ENCODE data around the gene PPP1R12A.
A peak's percentile ranks its signal among the peaks of the same experiment; 100 is the strongest.
"Not testable (repeated sequence)": the region's sequence is repeated elsewhere in the genome, so short reads cannot be mapped to it uniquely, and the experiment has no call there.

The PPP1R12A gene

DNA sequence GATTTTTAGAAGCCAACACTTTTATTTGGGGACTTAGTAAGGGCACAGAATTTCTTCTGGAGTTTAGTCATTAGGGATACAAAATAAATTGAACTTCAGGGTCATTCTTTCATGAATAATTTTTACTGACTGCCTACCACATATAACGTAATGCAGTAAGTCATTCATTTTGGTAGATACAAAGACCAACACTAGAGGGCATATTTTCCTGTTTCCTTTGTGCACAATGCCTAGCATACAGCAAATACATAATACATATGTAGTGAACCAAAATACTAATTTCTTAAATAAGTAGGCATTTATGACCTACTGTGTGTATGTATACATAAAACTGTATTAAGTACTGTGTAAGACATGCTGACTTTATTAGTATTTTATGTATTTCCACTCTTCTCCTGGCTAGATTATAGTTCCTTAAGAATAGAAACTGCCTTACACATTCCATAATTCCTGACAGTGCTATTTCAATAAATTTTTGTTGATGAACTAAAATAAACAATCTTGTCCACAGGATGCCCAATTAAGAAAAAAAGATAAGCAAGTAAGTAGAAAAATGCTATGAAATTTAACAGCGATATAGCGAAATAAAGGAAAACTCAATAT is 47.9 kb downstream of the PPP1R12A start:
- peak; percentile 9 for DNase-seq

DNA sequence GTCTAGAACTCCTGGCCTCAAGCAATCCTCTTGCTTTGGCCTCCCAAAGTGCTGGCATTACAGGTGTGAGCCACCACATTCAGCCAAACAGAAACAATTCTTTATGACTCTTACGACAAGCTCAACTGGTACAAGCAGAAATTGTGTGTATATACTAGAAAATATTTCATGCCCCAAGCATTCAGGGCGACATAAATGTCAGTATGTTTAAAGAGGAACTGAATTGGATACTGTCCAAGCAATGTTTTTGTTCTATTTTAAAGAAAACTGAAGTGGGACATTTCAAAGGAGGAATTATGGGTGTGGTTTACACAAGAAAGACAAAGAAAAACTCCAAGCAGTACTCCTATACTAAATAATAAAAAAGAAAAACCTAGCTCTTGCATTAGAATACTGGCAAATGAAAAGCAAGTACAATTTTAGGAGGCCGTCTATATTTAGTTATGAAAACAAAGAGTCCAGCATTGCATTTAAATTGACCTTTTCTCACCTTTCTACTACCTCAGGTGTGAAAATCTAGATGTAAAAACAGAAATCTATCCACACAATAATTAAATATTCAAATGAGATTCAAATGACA is 48.9 kb downstream of the PPP1R12A start:
- no peak for DNase-seq

DNA sequence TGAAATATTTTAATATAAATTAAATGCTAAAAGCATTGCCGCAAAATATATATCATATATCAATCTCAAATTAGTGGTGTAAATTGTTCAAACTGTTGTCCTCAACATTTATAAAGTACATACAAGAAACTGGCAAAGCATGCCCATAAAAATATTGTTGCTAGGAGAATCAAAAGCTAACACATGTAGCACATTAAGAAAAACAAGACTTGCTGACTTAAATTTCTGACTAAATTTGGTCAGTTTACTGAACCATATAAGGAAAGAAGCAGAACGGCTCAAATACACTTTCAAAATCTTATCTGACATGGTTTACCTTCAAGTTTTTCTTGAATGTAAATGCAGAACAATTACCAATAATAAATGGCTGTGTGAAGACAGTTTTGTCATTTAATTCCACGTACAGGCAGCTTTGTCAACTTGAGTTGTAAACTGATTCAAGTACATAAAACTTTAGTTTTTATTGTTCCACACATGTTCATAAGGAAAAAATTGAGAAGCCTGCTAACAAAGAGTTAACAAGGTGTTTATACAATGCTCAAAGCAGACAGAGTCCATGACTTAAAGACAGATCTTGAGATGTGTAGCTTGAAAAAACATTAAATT is 50.4 kb downstream of the PPP1R12A start:
- no peak for DNase-seq

DNA sequence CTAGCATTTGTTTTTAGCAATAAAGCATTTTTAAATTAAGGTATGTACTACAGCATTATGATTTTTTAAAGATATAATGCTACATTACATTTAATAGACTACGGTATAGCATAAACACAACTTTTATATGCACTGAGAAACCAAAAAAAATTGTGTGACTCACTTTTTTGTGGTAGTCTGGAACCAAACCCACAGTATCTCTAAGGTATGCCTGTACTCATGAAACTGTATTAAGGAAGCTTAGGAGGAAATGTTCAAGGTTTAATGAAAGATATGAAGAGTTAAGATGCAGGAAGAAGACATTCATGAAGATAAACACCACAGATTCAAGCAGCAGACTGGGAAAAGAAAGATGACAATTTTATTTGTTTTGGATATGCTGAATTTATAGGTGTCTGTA is 51.7 kb downstream of the PPP1R12A start:
- no peak for DNase-seq

DNA sequence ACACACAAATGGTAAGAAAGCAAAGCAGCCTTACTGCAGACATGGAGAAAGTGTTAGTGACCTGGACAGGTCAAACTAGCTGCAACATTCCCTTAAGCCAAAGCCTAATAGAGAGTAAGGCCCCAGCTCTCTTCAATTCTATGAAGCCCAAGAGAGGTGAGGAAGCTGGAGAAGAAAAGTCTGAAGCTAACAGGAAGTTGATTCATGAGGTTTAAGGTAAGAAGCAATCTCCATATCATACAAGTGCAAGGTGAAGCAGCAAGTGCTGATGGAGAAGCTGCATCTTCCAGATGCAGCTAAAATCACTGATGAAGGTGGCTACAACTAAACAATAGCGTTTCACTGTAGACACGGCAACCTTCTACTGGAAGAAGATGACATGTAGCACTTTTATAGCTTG is 53.5 kb downstream of the PPP1R12A start:
- DNase-seq, result no peak

DNA sequence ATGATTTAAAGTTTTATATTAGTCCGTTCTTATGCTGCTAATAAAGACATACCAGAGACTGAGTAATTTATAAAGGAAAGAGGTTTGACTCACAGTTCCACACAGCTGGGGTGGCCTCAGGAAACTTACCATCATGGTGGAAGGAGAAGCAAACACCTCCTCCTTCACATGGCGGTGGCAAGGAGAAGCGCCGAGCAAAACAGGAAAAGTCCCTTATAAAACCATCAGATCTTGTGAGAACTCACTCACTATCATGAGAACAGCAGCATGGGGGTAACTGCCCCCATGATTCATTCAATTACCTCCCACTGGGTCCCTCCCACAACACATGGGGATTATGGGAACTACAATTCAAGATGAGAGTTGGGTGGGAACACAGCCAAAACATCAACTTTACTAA is 56.4 kb downstream of the PPP1R12A start:
- DNase-seq, result not testable (repeated sequence)

DNA sequence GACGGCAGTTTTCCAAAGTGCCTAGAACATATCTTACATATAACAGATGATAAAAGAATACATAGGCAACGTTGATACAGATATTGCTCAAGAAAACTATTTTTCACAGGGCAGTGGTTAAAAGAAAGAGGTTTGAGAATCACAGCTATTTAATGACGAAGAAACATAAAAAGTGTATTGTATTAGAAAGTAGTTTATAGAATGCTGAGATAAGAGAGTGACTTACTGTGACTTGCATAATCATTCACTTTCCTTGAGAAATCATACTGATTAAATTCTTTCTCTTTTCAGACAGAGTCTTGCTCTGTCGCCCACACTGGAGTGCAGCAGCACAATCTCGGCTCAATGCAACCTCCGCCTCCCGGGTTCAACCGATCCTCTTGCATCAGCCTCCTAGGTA is 57.7 kb downstream of the PPP1R12A start:
- DNase-seq, result no peak

DNA sequence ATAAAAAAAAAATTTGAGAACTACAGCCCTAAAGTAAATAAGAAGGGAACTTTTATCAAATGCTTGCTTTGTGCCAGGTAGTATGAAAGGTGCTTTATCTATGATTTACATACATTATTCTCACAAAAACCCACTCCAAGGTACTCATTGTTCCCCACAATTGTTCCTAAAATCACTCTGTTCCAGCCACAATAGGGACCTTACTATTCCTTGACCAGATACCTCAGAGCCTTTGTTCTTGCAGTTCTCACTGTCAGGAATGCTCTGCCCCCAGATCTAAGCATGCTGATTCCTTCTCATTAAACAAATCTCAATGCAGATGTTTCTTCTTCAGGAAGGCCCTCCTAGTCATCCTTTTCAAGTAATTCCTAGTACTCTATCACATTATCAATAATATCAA is 60.2 kb downstream of the PPP1R12A start:
- no peak for DNase-seq

DNA sequence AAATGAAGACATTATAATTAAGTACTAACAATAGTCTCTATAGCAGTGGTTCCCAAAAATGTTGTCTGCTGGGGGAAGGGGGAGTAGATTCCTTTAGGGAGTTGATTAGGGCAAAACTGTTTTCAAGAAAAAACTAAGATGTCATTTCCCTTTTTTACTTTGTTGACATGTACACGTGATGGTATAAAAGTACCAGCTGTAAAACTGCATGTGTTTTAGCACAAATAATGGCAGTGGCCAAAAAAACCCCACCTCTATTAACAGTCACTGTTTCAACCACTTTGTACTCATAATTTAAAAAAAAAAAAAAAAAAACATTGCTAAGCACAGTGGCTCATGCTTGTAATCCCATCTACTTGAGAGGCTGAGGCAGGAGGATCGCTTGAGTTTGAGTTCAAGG is 61.7 kb downstream of the PPP1R12A start:
- DNase-seq, result no peak

DNA sequence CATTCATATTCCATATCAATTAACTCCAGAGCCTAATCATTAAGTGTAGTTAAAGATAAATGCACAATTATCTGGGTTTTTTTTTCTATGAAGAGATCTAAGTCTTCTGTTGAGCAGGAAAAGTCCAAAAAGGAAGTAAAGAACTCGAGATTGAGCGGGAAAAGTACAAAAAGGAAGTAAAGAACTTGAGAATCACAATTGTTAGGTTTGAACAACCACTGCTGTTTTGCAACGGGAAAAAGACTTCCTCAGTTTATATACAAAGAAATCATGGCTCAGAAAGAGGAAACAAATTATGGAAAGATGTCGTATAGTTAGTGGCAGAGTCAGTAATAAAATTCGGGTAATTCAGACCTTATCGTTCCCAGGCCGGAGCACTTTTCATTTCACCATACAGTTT is 63.3 kb downstream of the PPP1R12A start:
- no peak for DNase-seq

DNA sequence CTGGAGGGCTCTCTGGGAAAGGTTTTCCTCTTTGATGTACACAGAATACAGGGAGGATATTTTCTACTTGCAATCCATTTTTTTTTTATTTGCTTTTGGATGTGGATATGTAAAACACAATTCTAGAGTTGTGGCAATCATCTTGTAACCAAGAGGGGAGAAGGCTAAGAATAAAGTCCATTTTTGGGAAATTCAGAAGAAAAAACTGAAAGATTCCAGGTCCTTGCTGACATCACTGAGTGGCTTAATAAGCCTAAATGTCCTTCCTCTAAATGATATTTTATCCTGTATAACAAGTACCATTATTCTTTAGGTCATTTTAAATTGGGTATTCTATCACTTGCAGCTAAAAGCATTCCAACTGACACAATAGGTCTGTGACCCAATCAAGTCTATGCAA is 64.0 kb downstream of the PPP1R12A start:
- DNase-seq, result no peak

DNA sequence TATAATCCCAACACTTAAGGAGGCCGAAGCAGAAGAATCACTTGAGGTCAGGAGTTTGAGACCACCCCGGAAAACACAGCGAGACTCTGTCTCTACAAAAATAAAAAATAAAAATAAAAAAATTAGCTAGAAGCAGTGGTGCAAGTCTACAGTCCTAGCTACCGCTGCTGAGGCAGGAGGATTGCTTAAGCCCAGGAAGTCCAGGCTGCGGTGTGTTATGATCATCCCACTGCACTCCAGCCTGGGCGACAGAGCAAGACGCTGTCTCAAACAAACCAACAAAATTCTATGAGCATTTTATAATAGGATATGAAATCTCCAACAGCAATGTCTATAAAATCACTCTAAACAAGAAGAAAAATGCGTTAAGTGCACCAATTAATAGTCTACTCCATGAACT is 75.3 kb downstream of the PPP1R12A start:
- no peak for DNase-seq

DNA sequence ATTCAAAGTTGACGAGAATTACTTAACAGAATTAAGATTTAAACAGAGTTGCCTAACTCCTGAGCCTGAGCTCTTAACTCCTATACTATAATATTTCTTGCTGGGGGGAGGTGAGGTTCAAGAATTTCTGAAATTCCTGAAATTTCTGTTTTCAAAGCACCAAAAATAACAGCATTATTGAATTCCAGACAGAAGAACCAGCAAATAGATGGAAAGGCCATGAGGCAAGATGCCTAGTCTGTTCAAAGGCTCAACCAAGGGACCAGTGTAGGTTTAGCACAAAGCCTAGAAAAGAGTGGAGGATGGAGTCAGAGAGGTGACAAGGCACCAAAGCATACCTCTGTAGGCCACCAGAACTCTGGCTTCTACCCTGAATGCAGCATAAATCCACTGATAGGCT is 76.4 kb downstream of the PPP1R12A start:
- no peak for DNase-seq

DNA sequence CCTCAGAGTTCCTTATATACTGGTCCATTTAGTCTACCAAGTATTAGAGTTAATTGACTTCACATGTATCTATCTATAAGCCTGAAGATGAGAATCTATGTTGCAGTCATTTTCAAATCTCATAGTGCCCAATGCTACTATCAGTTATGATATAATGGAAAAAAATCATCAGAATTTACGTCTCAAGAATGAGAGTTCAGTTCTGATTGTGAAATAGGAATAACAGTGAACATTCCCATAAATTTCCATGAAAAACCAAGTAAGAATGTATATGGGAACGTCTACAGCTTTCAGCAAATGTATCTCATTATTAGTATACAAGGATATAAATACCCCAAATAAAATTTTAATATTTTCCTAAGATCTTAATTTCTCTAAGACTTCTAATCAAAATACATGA is 77.2 kb downstream of the PPP1R12A start:
- no peak for DNase-seq

DNA sequence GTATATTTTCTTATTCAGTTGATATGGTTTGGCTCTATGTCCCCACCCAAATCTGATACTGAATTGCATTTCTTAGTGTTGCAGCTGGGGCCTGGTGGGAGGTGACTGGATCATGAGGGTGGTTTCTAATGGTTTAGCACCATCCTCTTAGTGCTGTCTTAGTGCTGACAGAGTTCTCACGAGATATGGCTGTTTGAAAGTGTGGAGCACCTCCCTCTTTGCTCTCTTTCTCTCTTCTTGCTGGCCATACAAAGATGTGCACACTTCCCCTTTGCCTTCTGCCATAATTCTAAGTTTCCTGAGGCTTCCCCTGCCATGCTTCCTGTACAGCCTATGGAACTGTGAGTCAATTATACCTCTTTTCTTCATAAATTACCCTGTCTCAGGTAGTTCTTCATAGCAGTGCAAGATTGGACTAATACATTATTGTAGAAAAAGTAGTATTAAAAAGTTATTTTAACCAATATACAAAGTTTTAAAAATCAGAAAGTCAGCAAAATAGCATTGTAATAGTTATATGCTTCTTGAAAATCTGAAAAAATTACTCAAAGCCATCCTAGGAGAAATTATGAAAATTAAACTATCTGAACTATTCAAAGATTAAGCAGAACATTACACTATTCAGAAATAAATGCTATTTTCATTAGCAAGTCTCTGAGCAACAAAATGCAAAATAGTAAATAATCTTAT is 84.1 kb downstream of the PPP1R12A start:
- DNase-seq, result no peak

DNA sequence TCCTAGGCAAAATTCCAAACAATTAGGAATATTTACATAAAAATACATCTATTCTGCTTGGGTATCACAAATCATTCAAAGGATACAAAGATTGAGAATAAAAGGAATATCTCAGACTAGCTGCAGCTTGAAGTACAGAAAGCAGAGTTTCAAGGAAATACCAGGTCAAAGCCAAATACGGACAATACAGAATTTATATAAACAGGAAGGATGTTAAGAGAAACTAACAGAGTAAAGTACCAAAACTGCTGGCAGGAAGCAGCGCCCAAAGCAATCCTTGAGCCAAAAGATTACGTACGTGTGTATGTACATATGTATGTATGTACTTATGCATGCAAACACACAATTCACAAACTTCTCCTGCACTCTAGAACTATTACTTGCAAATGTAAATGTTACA is 86.6 kb downstream of the PPP1R12A start:
- no peak for DNase-seq

DNA sequence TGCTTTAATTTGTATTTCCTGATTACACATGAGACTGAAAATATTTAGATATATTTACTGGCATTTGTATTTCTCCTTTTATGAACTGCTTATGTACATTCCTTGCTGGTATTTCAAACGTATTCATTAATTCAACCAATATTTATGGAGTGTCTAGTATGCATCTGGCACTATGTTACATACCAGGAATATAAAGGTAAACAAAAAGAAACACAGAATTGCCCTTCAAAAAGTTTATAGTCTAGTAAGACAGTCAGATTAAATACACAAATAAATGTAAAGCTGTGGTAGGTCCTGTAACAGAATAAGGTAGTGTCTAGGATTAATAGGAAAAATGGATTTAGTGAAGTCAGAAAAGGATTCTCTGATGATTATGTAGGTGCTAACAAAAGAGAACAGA is 87.5 kb downstream of the PPP1R12A start:
- DNase-seq, result no peak

DNA sequence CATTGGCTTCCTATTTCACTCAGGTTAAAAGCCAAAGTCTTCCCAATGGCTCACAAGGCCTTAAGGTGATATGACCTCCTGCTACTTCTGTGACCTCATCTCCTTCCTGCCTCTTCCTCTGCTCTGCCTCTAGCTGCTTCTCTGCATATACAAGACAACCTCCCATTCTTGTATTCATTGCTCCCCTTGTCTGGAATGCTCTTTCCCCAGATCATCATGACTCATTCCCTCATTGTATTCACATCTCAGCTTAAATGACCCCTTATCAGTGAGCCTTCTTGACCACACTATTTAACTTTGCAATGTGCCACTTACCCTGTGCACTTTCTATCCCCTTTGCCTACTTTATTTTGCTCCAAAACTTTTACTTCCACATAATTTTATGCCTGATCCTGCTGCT is 90.2 kb downstream of the PPP1R12A start:
- no peak for DNase-seq

DNA sequence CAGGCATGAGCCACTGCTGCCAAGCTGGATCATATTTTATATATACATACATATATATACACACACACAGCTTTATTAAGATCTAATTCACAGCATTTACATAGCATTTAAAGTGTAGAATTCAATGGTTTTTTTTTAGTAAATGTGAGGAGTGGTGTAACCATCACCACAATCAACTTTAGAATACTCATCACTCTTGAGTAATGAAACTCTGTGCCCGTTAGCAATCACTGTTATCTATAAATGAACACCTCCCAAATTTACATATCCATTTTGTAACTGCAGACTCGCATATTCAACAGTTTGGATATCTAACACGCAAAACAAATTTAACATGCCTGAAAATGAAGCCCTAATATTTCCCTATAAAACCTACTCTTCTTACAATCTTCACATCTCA is 90.9 kb downstream of the PPP1R12A start:
- no peak for DNase-seq

DNA sequence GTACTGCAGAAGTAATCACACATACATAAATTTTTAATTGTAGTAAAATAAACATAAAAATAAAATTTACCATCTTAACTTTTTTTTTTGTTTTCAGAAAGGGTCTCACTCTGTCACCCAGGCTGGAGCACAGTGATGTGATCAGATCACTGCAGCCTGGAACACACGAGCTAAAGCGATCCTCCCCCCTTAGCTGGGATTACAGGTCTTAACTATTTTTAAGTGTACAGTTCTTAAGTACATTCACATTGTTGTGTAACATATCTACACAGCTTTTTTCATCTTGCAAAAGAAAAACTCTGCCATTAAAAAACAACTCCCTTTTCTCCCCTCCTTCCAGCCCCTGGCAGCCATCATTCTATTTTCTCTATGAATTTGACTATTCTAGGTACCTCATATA is 92.3 kb downstream of the PPP1R12A start:
- no peak for DNase-seq

DNA sequence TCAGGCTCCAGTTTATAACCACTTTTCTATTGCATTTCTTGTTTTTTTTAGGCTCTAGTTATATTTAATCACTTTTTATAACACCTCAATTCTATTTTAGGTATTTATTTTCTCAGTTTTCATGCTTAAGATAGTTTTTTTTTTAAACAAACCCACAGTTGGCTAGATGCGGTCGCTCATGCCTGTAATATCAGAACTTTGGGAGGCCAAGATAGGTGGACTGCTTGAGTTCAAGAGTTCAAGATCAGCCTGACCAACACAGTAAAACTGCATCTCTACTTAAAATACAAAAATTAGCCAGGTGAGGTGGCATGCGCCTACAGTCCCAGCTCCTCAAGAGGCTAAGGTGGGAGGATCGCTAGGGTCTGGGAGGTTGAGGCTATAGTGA is 93.0 kb downstream of the PPP1R12A start:
- DNase-seq, result no peak

DNA sequence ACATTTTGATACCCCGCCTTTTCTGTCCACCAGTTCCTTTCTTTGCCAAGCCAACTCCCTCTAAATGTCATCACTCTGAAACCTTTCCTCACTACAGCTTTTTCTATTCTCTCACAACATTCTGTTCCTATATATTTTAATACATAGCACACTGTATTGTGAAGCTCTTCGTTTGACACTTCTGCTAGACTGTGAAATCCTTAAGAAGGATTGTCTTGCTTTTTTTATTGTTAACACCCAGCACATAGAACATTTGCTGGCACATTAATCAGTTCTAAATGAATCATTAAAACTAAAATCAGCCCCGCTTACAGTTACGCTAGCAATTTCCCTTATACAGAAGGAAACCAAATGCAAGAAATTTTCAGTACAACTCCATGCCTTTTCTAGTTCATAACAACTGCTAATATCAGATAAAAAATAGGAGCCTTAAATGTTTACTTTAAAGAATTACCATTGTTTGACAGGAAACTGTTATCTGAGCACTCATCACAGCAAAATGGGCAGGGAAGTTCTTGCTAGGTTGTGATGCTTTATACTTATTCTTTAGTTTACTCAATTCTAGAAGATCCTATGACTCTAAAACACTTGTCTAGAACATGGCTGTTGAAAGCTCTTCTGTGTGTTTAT is 93.5 kb downstream of the PPP1R12A start:
- no peak for DNase-seq

DNA sequence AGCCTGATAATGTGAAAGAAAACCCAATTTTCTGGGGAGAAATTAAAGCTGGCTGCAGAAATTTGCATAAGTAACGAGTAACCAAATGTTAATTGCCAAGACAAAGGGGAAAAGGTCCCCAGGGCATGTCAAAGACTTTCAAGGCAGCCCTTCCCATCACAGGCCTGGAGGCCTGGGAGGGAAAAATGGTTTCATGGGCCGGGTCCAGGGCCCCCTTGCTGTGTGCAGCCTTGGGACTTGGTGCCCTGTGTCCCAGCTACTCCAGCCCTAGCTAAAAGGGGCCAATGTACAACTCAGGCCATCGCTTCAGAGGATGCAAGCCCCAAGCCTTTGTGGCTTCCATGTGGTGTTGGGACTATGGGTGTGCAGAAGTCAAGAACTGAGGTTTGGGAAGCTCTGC is 96.5 kb downstream of the PPP1R12A start:
- no peak for DNase-seq

DNA sequence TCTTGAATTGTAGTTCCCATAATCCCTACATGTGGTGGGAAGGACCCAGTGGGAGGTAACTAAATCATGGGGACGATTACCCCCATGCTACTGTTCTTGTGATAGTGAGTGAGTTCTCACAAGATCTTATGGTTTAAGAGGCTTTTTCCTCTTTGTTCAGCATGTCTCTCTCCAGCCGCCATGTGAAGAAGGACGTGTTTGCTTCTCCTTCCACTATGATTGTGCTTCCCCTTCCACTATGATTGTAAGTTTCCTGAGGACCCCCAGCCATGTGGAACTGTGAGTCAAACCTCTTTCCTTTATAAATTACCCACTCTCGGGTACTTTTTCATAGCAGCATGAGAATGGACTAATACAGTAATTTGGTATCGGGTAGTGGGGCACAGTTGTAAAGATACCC is 97.3 kb downstream of the PPP1R12A start:
- DNase-seq, result no peak

Data from NCI-H510A (cell line).